ENCODE measurements around the gene SCAF4. TPM values are rescaled to one million over a fixed set of nuclear protein-coding genes. Genes with fewer than 3 reads are reported as not detected.

SCAF4 gene
- total RNA-seq, 1 donor from 2014 or later, result 71.8 TPM

DNA sequence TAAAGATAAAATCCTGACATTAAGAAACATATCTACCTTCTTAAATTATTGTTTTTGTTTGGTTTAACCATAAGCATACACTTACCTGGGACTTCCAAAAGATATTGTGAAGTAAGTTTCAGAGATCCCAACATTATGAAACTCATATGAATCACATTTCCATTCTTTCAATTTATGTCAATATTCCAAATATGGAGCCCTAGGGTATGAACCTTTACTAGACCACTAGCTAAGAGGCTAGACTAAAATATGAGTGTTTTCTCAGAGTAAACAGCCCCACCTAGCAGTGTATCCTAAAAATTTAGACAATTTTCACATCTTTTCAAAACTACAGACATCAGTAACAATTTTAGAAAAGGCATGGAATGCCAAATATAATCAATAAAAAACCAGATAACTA lies 24.4 kb downstream of the SCAF4 start:
- TF ChIP-seq, protein P1, sequence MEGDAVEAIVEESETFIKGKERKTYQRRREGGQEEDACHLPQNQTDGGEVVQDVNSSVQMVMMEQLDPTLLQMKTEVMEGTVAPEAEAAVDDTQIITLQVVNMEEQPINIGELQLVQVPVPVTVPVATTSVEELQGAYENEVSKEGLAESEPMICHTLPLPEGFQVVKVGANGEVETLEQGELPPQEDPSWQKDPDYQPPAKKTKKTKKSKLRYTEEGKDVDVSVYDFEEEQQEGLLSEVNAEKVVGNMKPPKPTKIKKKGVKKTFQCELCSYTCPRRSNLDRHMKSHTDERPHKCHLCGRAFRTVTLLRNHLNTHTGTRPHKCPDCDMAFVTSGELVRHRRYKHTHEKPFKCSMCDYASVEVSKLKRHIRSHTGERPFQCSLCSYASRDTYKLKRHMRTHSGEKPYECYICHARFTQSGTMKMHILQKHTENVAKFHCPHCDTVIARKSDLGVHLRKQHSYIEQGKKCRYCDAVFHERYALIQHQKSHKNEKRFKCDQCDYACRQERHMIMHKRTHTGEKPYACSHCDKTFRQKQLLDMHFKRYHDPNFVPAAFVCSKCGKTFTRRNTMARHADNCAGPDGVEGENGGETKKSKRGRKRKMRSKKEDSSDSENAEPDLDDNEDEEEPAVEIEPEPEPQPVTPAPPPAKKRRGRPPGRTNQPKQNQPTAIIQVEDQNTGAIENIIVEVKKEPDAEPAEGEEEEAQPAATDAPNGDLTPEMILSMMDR (conservative IDR thresholded peaks at IDR 0.05), result no peak
- Mint-ChIP-seq H3K27me3 (ENCODE audit: low read depth) (no peaks in the 10 kb centered on the region), H3K27ac (ENCODE audit: unreplicated experiment) (no peak overlapping the region), H3K4me3 (no peak overlapping the region), H3K9me3 (no peaks in the 10 kb centered on the region), H3K36me3 (ENCODE audit: low read depth) (peaks cover 2% of the 10 kb centered on the region), H3K4me1 (peaks cover 31% of the 10 kb centered on the region)
- DNase-seq (ENCODE audit: low read depth, low spot score), result no peak

- no peak for DNase-seq (ENCODE audit: low read depth, low spot score)
- no peak overlapping the region for H3K4me3 Mint-ChIP-seq
- no peaks in the 10 kb centered on the region for H3K9me3 Mint-ChIP-seq
- H3K4me1 Mint-ChIP-seq, result peaks cover 26% of the 10 kb centered on the region
- H3K36me3 Mint-ChIP-seq (ENCODE audit: low read depth), result peaks cover 4% of the 10 kb centered on the region
- no peaks in the 10 kb centered on the region for H3K27me3 Mint-ChIP-seq (ENCODE audit: low read depth)
- TF ChIP-seq, protein P1 (conservative IDR thresholded peaks at IDR 0.05), result no peak
- no peak overlapping the region for H3K27ac Mint-ChIP-seq (ENCODE audit: unreplicated experiment)
Measured at GRCh38 chr21:31706562-31706961, 25.4 kb downstream of the SCAF4 start.

DNA sequence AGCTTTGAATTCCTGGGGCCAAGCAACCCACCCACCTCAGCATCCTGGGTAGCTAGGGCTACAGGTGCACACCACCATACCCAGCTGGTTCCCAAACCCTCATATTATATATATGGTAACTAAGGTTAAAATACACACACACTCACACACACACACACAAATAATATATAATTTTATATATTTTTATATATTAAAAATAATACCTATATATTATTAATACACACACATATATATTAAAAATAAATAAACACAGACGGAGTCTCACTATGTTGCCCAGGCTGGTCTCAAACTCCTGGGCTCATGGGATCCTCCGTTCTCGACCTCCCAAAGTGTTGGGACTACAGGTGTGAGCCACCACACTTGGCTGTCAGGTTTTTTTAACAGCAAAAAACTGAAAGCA lies 31.9 kb downstream of the SCAF4 start:
- no peak for DNase-seq (ENCODE audit: low read depth, low spot score)
- H3K27ac Mint-ChIP-seq (ENCODE audit: unreplicated experiment), result no peak overlapping the region
- no peak overlapping the region for H3K4me3 Mint-ChIP-seq
- peaks cover 7% of the 10 kb centered on the region for H3K4me1 Mint-ChIP-seq
- H3K27me3 Mint-ChIP-seq (ENCODE audit: low read depth), result no peaks in the 10 kb centered on the region
- no peaks in the 10 kb centered on the region for H3K9me3 Mint-ChIP-seq
- TF ChIP-seq, protein P1 (conservative IDR thresholded peaks at IDR 0.05), result no peak
- peaks cover 15% of the 10 kb centered on the region for H3K36me3 Mint-ChIP-seq (ENCODE audit: low read depth)

DNA sequence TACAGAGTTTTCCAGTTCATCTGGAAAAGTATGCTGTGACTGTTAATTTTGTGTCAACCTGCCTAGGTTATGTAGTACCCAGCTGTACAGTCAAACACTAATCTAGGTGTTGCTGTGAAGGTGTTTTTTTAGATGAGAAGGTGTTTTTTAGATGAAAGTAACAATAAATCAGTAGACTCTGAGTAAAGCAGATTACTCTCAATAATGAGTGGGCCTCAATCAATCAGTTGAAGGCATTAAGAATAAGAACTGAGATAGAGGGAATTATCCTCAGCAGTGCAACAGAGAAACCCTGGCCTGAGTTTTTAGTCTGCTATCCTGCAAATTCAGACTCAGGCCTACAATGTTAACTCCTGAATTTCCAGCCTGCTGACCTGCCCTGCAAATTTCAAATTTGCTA lies 33.5 kb downstream of the SCAF4 start:
- no peaks in the 10 kb centered on the region for H3K9me3 Mint-ChIP-seq
- TF ChIP-seq, protein P1 (conservative IDR thresholded peaks at IDR 0.05), result no peak

GRCh38 chr21:31696424-31696823 lies 35.5 kb downstream of the SCAF4 start:
- H3K4me1 Mint-ChIP-seq, result peaks cover 4% of the 10 kb centered on the region
- TF ChIP-seq, protein P1 (conservative IDR thresholded peaks at IDR 0.05), result no peak
- peak overlapping the region; percentile 67 for H3K27ac Mint-ChIP-seq (ENCODE audit: unreplicated experiment)
- no peak overlapping the region for H3K4me3 Mint-ChIP-seq
- H3K36me3 Mint-ChIP-seq (ENCODE audit: low read depth), result peaks cover 22% of the 10 kb centered on the region
- H3K9me3 Mint-ChIP-seq, result no peaks in the 10 kb centered on the region
- no peak for DNase-seq (ENCODE audit: low read depth, low spot score)
- no peaks in the 10 kb centered on the region for H3K27me3 Mint-ChIP-seq (ENCODE audit: low read depth)

More for the DNA sequence above, 33.5 kb downstream of the SCAF4 start:
- H3K27ac Mint-ChIP-seq (ENCODE audit: unreplicated experiment), result no peak overlapping the region
- no peaks in the 10 kb centered on the region for H3K27me3 Mint-ChIP-seq (ENCODE audit: low read depth)
- no peak for DNase-seq (ENCODE audit: low read depth, low spot score)
- peaks cover 19% of the 10 kb centered on the region for H3K36me3 Mint-ChIP-seq (ENCODE audit: low read depth)
- H3K4me3 Mint-ChIP-seq, result no peak overlapping the region
- peaks cover 4% of the 10 kb centered on the region for H3K4me1 Mint-ChIP-seq

DNA sequence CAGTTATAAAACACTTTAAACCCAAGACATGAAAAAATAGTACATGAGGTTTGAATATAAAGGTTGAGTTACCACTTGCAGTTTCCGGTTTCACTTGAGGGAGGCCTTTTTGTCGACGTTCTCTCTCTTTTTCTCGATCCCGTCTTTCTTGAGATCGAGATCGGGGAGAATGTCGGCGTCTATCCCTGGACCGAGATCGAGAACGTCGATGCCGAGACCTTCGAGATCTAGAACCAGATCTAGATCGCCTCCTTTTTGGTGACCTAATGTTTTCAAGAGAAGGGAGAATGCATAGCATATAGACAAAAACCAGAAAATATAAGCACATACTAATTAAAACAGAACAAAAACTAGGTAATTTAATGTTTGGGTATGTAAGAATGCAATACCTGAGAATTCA lies 38.7 kb downstream of the SCAF4 start:
- Mint-ChIP-seq H3K4me1 (peaks cover 4% of the 10 kb centered on the region), H3K4me3 (no peak overlapping the region), H3K27ac (ENCODE audit: unreplicated experiment) (no peak overlapping the region), H3K27me3 (ENCODE audit: low read depth) (no peaks in the 10 kb centered on the region), H3K36me3 (ENCODE audit: low read depth) (peaks cover 23% of the 10 kb centered on the region), H3K9me3 (no peaks in the 10 kb centered on the region)
- no peak for DNase-seq (ENCODE audit: low read depth, low spot score)
- TF ChIP-seq, protein P1 (conservative IDR thresholded peaks at IDR 0.05), result no peak

Measured in neural crest cell (in vitro differentiated cells).